A673 (cell line): ENCODE results near the gene CERS6. TPM values are rescaled to one million over a fixed set of nuclear protein-coding genes. Genes with fewer than 3 reads are reported as not detected.

Experiments used
- BruUV-seq: library from RNA; stranded (reverse); fragments of 400-500 nt; replicated peaks from 2 replicates; lab custom pipeline; 2021; lab: Mats Ljungman, UMichigan
- CTCF ChIA-PET: fragments of 300-600 bp; sonication (Branson Sonifier 250); formaldehyde crosslinking; loops from one replicate; lab custom pipeline; 2022; ENCODE audit warnings: antibody characterized with exemption; lab: Charles Lee
- POLR2A ChIA-PET: fragments of 300-600 bp; sonication (Branson Sonifier 250); formaldehyde crosslinking; loops from one replicate; lab custom pipeline; 2022; ENCODE audit warnings: antibody characterized with exemption; ENCODE audit not compliant: low non-redundant PET; lab: Charles Lee
- DNase-seq: peaks from one replicate; pipeline ENCODE4 v3.0.0-alpha.2; 2015; ENCODE audit warnings: low spot score
- H3K27ac ChIP-seq: fragments of 200-600 bp; sonication (generic); 2 replicates; pipeline ENCODE4 v1.5.1; 2016; ENCODE audit warnings: mixed run types, low read depth, mild to moderate bottlenecking, mixed read lengths, antibody characterized with exemption, low read length; ENCODE audit not compliant: poor library complexity, severe bottlenecking
- H3K27me3 ChIP-seq: fragments of 200-600 bp; sonication (generic); replicated peaks from 2 replicates; pipeline ENCODE4 v1.6.1; 2017; ENCODE audit warnings: mixed run types, low read depth, mild to moderate bottlenecking, mixed read lengths, antibody characterized with exemption, low read length; ENCODE audit not compliant: insufficient read depth, poor library complexity
- H3K36me3 ChIP-seq: fragments of 200-600 bp; sonication (generic); 2 replicates; pipeline ENCODE4 v1.6.1; 2016; ENCODE audit warnings: mixed run types, mild to moderate bottlenecking, mixed read lengths, antibody characterized with exemption, low read length; ENCODE audit not compliant: insufficient read depth, poor library complexity, severe bottlenecking
- H3K4me1 ChIP-seq: fragments of 200-600 bp; sonication (generic); 2 replicates; pipeline ENCODE4 v1.6.1; 2017; ENCODE audit warnings: mixed run types, mild to moderate bottlenecking, mixed read lengths, antibody characterized with exemption, low read length; ENCODE audit not compliant: insufficient read depth, poor library complexity, severe bottlenecking
- H3K4me3 ChIP-seq: fragments of 200-600 bp; sonication (generic); 2 replicates; pipeline ENCODE4 v1.5.1; 2016; ENCODE audit warnings: low read depth, mixed run types, mild to moderate bottlenecking, mixed read lengths, low read length; ENCODE audit not compliant: poor library complexity, severe bottlenecking
- H3K9me3 ChIP-seq: fragments of 200-600 bp; sonication (generic); 2 replicates; pipeline ENCODE4 v1.6.1; 2016; ENCODE audit warnings: mixed run types, low read depth, mild to moderate bottlenecking, mixed read lengths, antibody characterized with exemption, low read length; ENCODE audit not compliant: poor library complexity, severe bottlenecking
- EZH2 ChIP-seq: fragments of 200-600 bp; sonication (generic); IDR thresholded peaks from 2 replicates; pipeline ENCODE4 v1.6.1; 2017; ENCODE audit warnings: borderline replicate concordance, low read depth, mild to moderate bottlenecking, mixed read lengths, antibody characterized with exemption, low read length; ENCODE audit not compliant: poor library complexity, severe bottlenecking
- intact Hi-C: fragments of 100-400 bp; cut with micrococcal nuclease; formaldehyde crosslinking; loops from one replicate; pipeline ENCODE4 v1.10.0; 2022; ENCODE audit not compliant: unreplicated experiment
- total RNA-seq: library from RNA; stranded (reverse); gene quantifications from 2 replicates; pipeline ENCODE4 v1.2.3, GENCODE V29; 2021
- TF ChIP-seq, protein P1 (sequence below): fragments of 300-800, 200-600 bp; sonication (generic); conservative IDR thresholded peaks from 2 replicates; pipeline ENCODE4 v1.5.1; 2017; ENCODE audit warnings: low read depth, mild to moderate bottlenecking, antibody characterized with exemption, low read length, moderate library complexity, mixed read lengths

CERS6 gene
- total RNA-seq, 1 experiment from 2014 or later: 12.4 TPM

DNA sequence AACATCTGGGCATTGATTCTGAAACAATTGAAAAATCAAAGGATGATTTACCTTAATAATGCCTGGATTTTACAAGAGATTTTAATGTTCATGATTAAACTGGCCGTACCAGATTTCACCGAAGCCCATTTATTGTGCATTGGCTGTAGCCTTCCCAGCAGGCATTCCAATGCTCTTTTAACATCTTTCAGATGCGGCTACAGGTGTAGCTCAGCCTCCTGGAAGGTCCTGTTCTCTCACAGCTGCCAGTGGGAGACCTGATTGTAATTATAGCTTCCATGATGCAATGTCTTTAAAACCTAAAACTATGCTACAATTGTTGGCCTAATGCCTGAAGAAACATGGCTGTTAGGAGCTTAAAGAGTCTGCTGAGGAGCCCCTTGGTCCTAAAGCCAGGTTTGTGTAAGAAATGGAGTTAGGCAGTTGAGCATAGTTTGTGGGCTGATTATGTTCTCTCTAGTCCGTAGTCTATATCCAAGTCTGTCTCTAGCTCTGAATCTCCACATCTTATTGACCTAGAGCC lies 147.4 kb downstream of the CERS6 start:
- intact Hi-C loops: no loop called here
- POLR2A ChIA-PET: interaction anchor here (0.6 kb wide), 1 partner anchor 41 kb away, joined by 3 read pairs; no protein-coding TSS in a partner anchor
- no peak for TF ChIP-seq EZH2
- TF ChIP-seq, protein P1, sequence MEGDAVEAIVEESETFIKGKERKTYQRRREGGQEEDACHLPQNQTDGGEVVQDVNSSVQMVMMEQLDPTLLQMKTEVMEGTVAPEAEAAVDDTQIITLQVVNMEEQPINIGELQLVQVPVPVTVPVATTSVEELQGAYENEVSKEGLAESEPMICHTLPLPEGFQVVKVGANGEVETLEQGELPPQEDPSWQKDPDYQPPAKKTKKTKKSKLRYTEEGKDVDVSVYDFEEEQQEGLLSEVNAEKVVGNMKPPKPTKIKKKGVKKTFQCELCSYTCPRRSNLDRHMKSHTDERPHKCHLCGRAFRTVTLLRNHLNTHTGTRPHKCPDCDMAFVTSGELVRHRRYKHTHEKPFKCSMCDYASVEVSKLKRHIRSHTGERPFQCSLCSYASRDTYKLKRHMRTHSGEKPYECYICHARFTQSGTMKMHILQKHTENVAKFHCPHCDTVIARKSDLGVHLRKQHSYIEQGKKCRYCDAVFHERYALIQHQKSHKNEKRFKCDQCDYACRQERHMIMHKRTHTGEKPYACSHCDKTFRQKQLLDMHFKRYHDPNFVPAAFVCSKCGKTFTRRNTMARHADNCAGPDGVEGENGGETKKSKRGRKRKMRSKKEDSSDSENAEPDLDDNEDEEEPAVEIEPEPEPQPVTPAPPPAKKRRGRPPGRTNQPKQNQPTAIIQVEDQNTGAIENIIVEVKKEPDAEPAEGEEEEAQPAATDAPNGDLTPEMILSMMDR: no peak
- peaks cover 6% of the 10 kb centered on the region for H3K9me3 ChIP-seq
- H3K27ac ChIP-seq: no peak overlapping the region
- H3K4me3 ChIP-seq: no peak overlapping the region
- no peaks in the 10 kb centered on the region for H3K4me1 ChIP-seq
- CTCF ChIA-PET: no interaction called here
- no peaks in the 10 kb centered on the region for H3K36me3 ChIP-seq
- H3K27me3 ChIP-seq: no peaks in the 10 kb centered on the region
- DNase-seq: peak; percentile 14
- BruUV-seq: no TSS peak

DNA sequence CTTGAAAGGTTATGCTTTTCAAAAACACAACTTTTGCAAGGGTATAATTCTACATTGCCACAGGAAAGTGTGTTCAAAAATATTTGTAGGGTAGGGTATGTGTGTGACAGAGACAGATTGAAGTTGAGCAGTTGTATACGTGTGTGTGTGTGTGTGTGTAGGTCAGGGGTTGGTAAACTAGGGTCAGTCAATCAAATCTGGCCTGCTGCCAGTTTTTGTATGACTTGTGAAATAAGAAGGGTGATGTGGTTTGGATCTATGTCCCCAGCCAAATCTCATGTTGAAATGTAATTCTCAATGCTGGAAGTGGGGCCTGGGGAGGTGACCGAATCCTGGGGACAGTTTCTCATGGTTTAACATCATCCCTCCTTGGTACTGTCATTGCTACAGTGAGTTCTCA lies 148.2 kb downstream of the CERS6 start:
- ChIA-PET CTCF (no interaction called here), POLR2A (no interaction called here)
- Histone ChIP-seq H3K27me3 (no peaks in the 10 kb centered on the region), H3K36me3 (no peaks in the 10 kb centered on the region), H3K27ac (no peak overlapping the region), H3K4me3 (no peak overlapping the region), H3K9me3 (peaks cover 6% of the 10 kb centered on the region), H3K4me1 (no peaks in the 10 kb centered on the region)
- no peak for DNase-seq
- intact Hi-C loops: no loop called here
- TF ChIP-seq, protein P1: no peak
- no peak for TF ChIP-seq EZH2
- BruUV-seq: no TSS peak

DNA sequence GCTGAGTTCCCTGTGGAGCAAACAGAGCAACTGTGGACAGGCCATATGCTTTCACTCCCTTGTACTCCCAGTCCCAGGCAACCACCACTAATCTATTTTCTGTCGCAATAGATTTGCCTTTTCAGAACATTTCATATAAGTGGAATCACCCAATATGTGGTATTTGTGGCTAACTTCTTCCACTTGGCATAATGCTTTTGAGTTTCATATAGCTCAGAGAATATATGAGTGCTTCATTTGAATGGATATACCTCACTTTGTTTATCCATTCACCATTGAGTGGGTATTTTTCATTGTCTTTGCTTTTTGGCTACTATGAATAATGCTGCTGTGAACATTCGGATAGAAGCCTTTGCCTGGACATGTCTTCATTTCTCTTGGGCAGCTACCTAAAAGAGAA lies 151.9 kb downstream of the CERS6 start:
- BruUV-seq: no TSS peak
- DNase-seq: no peak
- H3K9me3 ChIP-seq: peaks cover 6% of the 10 kb centered on the region
- H3K4me3 ChIP-seq: no peak overlapping the region
- no peaks in the 10 kb centered on the region for H3K36me3 ChIP-seq
- no peaks in the 10 kb centered on the region for H3K27me3 ChIP-seq
- ChIA-PET POLR2A (no interaction called here), CTCF (no interaction called here)
- intact Hi-C loops: no loop called here
- H3K4me1 ChIP-seq: no peaks in the 10 kb centered on the region
- no peak overlapping the region for H3K27ac ChIP-seq
- TF ChIP-seq, protein P1: no peak
- no peak for TF ChIP-seq EZH2
